Activated naive CD4-positive, alpha-beta T cell treated with anti-CD3 and anti-CD28 coated beads for 36 hours (primary cell): ENCODE measurements around the gene OR4C3. TPM values are rescaled to one million over a fixed set of nuclear protein-coding genes. Genes with fewer than 3 reads are reported as not detected.

ENCODE experiments used
- total RNA-seq, 2 experiments: library from RNA; stranded (reverse); gene quantifications; one replicate each; pipeline ENCODE4 v1.2.3, GENCODE V29; 2021

Gene OR4C3
- total RNA-seq, 2 experiments from 2014 or later, result not detected

Other genes starting within 250 kb of the OR4C3 start
- gene OR4B1, start 108.1 kb upstream of the OR4C3 start, total RNA-seq, result not detected
- gene OR4X2, start 79.8 kb upstream of the OR4C3 start, total RNA-seq, result not detected
- gene OR4X1, start 61.1 kb upstream of the OR4C3 start, total RNA-seq, result not detected
- not detected for gene OR4S1, start 18.7 kb upstream of the OR4C3 start, total RNA-seq
- gene OR4C5, start 41.5 kb downstream of the OR4C3 start, total RNA-seq, result not detected
- not detected for gene OR4A47, start 163.9 kb downstream of the OR4C3 start, total RNA-seq